ENCODE results near the gene COX7A2L.

DNA sequence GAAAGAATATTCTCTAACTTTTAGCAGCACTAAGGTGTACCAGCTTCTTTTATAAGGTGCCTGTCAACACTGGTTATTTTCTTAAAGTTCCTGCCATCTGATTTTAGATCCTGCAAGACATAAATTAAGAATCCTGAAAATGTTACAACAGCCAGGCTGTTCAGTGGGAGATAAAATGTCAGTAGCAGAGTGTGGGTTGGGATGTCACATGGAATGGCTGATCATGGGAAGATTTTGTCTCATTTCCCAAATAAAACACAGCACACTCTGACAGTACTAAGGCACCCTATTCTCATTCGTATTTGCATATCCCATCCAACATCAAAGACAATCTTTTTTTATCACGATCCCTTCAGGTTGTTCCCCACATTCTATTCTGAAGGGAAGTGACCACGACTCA lies 2.4 kb upstream of the COX7A2L start:
- TF ChIP-seq TAF1 (IDR thresholded peaks at IDR 0.05; ENCODE audit: borderline replicate concordance, low read depth, low read length) (no peak), MYC (IDR thresholded peaks at IDR 0.05; ENCODE audit: insufficient read depth, insufficient read length, insufficient replicate concordance, low read length, severe bottlenecking) (no peak)
- TF ChIP-seq, protein P1, sequence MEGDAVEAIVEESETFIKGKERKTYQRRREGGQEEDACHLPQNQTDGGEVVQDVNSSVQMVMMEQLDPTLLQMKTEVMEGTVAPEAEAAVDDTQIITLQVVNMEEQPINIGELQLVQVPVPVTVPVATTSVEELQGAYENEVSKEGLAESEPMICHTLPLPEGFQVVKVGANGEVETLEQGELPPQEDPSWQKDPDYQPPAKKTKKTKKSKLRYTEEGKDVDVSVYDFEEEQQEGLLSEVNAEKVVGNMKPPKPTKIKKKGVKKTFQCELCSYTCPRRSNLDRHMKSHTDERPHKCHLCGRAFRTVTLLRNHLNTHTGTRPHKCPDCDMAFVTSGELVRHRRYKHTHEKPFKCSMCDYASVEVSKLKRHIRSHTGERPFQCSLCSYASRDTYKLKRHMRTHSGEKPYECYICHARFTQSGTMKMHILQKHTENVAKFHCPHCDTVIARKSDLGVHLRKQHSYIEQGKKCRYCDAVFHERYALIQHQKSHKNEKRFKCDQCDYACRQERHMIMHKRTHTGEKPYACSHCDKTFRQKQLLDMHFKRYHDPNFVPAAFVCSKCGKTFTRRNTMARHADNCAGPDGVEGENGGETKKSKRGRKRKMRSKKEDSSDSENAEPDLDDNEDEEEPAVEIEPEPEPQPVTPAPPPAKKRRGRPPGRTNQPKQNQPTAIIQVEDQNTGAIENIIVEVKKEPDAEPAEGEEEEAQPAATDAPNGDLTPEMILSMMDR (IDR thresholded peaks at IDR 0.05 in 2 of 3, conservative IDR thresholded peaks at IDR 0.05 in 1 of 3; ENCODE audit: control insufficient read depth in 2 of 3, extremely low read depth in 1 of 3, insufficient read depth in 1 of 3, low read depth in 3 of 3, low read length in 3 of 3): no peak

Data from GM12878 (cell line).